Measurements from ENCODE around the gene WDR19.

GRCh38 chr4:39295784-39296183 is 113.5 kb downstream of the WDR19 start:
- no peak for TF ChIP-seq CTCF (IDR thresholded peaks at IDR 0.05)
- no peak for TF ChIP-seq POLR2A (IDR thresholded peaks at IDR 0.05)
- TF ChIP-seq EP300 (IDR thresholded peaks at IDR 0.05) = no peak

All from tibial nerve (tissue), 4 donors.